Activated T-cell treated with anti-CD3 and anti-CD28 coated beads for 4 hours (primary cell): ENCODE data around the gene BST1.

Source experiments
- DNase-seq: peaks from one replicate; pipeline ENCODE4 v3.0.0-alpha.2; 2020

The BST1 gene

GRCh38 chr4:15702941-15703403 lies at the start of gene BST1:
TSS of gene BST1 (plus strand) at chr4:15703065. CDS start at chr4:15703145, 80 bp downstream.
- peak; percentile 7 for DNase-seq

- DNase-seq: no peak
Observed at GRCh38 chr4:15653420-15653819, 49.4 kb upstream of the BST1 start.

GRCh38 chr4:15653864-15654592 lies 48.8 kb upstream of the BST1 start:
- DNase-seq: no peak

- peak; percentile 21 for DNase-seq
Observed at GRCh38 chr4:15654593-15655222, 48.2 kb upstream of the BST1 start.

- peak; percentile 69 for DNase-seq
Observed at GRCh38 chr4:15655223-15656037, 47.4 kb upstream of the BST1 start, which contains the start of gene FBXL5. TSS of gene FBXL5 (minus strand) at chr4:15655357. CDS start at chr4:15655287, 70 bp downstream.

- no peak for DNase-seq
Observed at GRCh38 chr4:15656038-15656470, 46.8 kb upstream of the BST1 start.

GRCh38 chr4:15657366-15657765 lies 45.5 kb upstream of the BST1 start:
- DNase-seq: no peak

GRCh38 chr4:15658136-15658770 lies 44.6 kb upstream of the BST1 start:
- DNase-seq: no peak

GRCh38 chr4:15658781-15659180 lies 44.1 kb upstream of the BST1 start:
- no peak for DNase-seq

GRCh38 chr4:15659768-15660570 lies 42.9 kb upstream of the BST1 start:
- no peak for DNase-seq

- DNase-seq: no peak
Observed at GRCh38 chr4:15665753-15666365, 37.0 kb upstream of the BST1 start.

- DNase-seq: no peak
Observed at GRCh38 chr4:15667006-15667405, 35.9 kb upstream of the BST1 start.

- no peak for DNase-seq
Observed at GRCh38 chr4:15668566-15669435, 34.1 kb upstream of the BST1 start.

GRCh38 chr4:15670576-15670975 lies 32.3 kb upstream of the BST1 start:
- DNase-seq: no peak

GRCh38 chr4:15672101-15672500 lies 30.8 kb upstream of the BST1 start:
- no peak for DNase-seq

- no peak for DNase-seq
Observed at GRCh38 chr4:15673337-15673736, 29.5 kb upstream of the BST1 start.

- no peak for DNase-seq
Observed at GRCh38 chr4:15674046-15674445, 28.8 kb upstream of the BST1 start.

- DNase-seq: no peak
Observed at GRCh38 chr4:15674926-15675325, 27.9 kb upstream of the BST1 start.

GRCh38 chr4:15675356-15675755 lies 27.5 kb upstream of the BST1 start:
- no peak for DNase-seq

- DNase-seq: no peak
Observed at GRCh38 chr4:15676039-15676438, 26.8 kb upstream of the BST1 start.

GRCh38 chr4:15676899-15677298 lies 26.0 kb upstream of the BST1 start:
- no peak for DNase-seq
